ENCODE data around the gene TRPV4. TPM values are rescaled to one million over a fixed set of nuclear protein-coding genes. Genes with fewer than 3 reads are reported as not detected.

The TRPV4 gene
- total and polyA plus RNA-seq, 2 experiments from 2014 or later, result 0.66 to 1.1 TPM

DNA sequence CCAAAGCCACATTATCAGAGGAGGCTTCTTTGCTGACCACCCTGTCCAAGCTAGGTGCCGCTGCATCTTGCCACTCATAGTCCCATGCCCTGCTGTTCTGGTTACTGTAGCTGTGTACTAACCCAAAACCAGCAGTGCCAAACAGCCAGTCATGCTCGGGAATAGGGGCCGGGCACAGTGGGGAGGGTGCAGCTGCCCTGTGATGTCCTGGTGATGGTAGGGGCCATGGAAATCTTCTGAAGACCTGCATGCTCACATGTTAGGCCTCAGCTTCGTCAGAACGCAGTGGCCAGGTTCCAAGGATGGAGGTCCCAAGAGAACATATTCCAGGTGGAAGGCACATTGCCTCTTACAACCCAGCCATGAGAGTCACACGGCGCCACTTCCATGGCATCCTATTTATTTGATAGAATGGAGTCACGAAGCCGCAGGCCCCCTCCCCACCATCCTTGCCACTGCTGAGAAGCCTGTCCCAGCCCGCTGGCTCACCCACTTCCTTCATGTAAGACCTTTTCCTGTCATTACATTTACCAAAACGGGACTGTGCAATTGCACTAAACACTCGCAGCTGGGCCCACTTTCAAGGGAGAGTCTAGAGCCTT, 71.0 kb downstream of the TRPV4 start (continued):
- TF ChIP-seq, protein P1, sequence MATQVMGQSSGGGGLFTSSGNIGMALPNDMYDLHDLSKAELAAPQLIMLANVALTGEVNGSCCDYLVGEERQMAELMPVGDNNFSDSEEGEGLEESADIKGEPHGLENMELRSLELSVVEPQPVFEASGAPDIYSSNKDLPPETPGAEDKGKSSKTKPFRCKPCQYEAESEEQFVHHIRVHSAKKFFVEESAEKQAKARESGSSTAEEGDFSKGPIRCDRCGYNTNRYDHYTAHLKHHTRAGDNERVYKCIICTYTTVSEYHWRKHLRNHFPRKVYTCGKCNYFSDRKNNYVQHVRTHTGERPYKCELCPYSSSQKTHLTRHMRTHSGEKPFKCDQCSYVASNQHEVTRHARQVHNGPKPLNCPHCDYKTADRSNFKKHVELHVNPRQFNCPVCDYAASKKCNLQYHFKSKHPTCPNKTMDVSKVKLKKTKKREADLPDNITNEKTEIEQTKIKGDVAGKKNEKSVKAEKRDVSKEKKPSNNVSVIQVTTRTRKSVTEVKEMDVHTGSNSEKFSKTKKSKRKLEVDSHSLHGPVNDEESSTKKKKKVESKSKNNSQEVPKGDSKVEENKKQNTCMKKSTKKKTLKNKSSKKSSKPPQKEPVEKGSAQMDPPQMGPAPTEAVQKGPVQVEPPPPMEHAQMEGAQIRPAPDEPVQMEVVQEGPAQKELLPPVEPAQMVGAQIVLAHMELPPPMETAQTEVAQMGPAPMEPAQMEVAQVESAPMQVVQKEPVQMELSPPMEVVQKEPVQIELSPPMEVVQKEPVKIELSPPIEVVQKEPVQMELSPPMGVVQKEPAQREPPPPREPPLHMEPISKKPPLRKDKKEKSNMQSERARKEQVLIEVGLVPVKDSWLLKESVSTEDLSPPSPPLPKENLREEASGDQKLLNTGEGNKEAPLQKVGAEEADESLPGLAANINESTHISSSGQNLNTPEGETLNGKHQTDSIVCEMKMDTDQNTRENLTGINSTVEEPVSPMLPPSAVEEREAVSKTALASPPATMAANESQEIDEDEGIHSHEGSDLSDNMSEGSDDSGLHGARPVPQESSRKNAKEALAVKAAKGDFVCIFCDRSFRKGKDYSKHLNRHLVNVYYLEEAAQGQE (IDR thresholded peaks at IDR 0.05; ENCODE audit: unreplicated experiment), result no peak
- no peak for TF ChIP-seq ZNF114 (CRISPR knock-in tag; IDR thresholded peaks at IDR 0.05)
- no peak for TF ChIP-seq NANOG (IDR thresholded peaks at IDR 0.05; ENCODE audit: borderline replicate concordance)
- TF ChIP-seq STAT1 (IDR thresholded peaks at IDR 0.05; ENCODE audit: unreplicated experiment), result no peak
- TF ChIP-seq EZH2 (IDR thresholded peaks at IDR 0.05; ENCODE audit: low read depth, unreplicated experiment), result no peak
- no peak for TF ChIP-seq EZH2phosphoT487 (IDR thresholded peaks at IDR 0.05; ENCODE audit: unreplicated experiment)

DNA sequence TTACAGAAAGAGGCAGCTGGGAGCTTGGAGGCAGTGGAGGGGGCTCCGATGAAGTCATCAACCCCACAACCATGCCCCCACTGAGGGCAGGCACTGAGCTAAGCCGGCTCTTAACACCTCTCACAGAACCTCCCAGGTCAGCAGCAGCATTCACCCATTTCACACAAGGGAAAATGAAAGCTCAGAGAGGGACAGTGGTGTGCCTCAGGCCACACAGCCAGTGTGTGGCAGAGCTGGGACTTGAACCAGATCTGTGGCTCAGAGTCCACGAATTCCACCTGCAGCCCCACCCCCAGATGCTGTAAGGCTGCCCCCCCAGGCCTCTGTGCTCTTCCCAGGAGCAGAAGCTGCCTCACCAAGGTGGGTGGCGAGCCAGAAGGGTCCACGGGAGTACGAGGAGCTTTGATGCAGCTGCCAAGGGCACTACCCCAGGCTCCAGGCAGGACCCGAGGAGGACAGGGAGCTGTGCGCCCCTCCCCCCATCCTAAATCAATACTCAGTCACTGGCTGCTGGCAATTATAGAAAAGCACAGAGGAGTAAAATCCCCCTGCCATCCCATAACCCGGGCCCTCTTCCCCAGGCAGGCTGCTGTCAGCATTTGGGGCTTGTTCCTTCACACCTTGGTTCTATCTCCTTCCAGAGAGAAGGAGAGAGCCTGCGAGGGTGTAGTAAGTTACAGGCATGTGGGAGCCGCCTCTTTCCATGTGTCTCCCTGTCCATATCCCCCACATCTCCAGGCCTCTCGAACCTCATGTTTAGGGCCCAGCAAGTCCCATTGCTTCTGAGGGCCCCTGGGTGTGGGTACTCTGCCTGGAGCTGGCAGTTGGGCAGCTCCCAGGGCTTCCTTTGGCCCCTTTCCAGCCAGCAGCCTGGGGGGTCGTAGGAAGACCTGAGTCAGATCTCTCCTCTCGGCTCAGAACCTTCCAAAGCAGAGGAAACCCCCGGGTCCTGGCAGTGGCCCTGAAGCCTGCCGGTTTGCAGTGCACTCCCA, 72.0 kb downstream of the TRPV4 start:
- H3K9me3 Mint-ChIP-seq, result peaks cover 5% of the 10 kb centered on the region; the same call in 2 of the 3 replicates
- Histone ChIP-seq H2AFZ (no peak overlapping the region), H4K20me1 (replicated peaks; ENCODE audit: insufficient read depth) (no peaks in the 10 kb centered on the region), H3K79me2 (replicated peaks; ENCODE audit: insufficient read depth) (no peaks in the 10 kb centered on the region), H3K27me3 (ENCODE audit: insufficient read depth) (no peaks in the 10 kb centered on the region), H3K36me3 (ENCODE audit: insufficient read depth) (no peaks in the 10 kb centered on the region), H3K4me3 (no peak overlapping the region), H3K9me2 (ENCODE audit: insufficient read depth) (no peaks in the 10 kb centered on the region), H3K27ac (ENCODE audit: low read depth) (no peak overlapping the region), H3F3A (replicated peaks; ENCODE audit: low read depth) (no peaks in the 10 kb centered on the region), H3K4me1 (ENCODE audit: insufficient read depth) (peaks cover 7% of the 10 kb centered on the region; the same call in 1 of the 2 replicates), H3K4me2 (no peak overlapping the region)
- DNase-seq (ENCODE audit: low spot score) (no peak), ATAC-seq (no peak)
- no peak overlapping the region for H3K27ac Mint-ChIP-seq
- H3K27me3 Mint-ChIP-seq (ENCODE audit: insufficient read depth, low read depth, poor library complexity), result peaks cover 13% of the 10 kb centered on the region
- no peaks in the 10 kb centered on the region; the same call in 2 of the 3 replicates for H3K36me3 Mint-ChIP-seq (ENCODE audit: low read depth)
- H3K4me3 Mint-ChIP-seq, result no peak overlapping the region
- peaks cover 20% of the 10 kb centered on the region for H3K4me1 Mint-ChIP-seq
- TF ChIP-seq POLR2AphosphoS5 (IDR thresholded peaks at IDR 0.05; ENCODE audit: low read depth) (no peak), ZNF331 (CRISPR knock-in tag; IDR thresholded peaks at IDR 0.05; ENCODE audit: low read depth) (no peak), NANOG (IDR thresholded peaks at IDR 0.05; ENCODE audit: borderline replicate concordance) (no peak), JUNB (IDR thresholded peaks at IDR 0.05; ENCODE audit: unreplicated experiment) (no peak), EZH2 (IDR thresholded peaks at IDR 0.05; ENCODE audit: low read depth, unreplicated experiment) (no peak)
- TF ChIP-seq, protein P2, sequence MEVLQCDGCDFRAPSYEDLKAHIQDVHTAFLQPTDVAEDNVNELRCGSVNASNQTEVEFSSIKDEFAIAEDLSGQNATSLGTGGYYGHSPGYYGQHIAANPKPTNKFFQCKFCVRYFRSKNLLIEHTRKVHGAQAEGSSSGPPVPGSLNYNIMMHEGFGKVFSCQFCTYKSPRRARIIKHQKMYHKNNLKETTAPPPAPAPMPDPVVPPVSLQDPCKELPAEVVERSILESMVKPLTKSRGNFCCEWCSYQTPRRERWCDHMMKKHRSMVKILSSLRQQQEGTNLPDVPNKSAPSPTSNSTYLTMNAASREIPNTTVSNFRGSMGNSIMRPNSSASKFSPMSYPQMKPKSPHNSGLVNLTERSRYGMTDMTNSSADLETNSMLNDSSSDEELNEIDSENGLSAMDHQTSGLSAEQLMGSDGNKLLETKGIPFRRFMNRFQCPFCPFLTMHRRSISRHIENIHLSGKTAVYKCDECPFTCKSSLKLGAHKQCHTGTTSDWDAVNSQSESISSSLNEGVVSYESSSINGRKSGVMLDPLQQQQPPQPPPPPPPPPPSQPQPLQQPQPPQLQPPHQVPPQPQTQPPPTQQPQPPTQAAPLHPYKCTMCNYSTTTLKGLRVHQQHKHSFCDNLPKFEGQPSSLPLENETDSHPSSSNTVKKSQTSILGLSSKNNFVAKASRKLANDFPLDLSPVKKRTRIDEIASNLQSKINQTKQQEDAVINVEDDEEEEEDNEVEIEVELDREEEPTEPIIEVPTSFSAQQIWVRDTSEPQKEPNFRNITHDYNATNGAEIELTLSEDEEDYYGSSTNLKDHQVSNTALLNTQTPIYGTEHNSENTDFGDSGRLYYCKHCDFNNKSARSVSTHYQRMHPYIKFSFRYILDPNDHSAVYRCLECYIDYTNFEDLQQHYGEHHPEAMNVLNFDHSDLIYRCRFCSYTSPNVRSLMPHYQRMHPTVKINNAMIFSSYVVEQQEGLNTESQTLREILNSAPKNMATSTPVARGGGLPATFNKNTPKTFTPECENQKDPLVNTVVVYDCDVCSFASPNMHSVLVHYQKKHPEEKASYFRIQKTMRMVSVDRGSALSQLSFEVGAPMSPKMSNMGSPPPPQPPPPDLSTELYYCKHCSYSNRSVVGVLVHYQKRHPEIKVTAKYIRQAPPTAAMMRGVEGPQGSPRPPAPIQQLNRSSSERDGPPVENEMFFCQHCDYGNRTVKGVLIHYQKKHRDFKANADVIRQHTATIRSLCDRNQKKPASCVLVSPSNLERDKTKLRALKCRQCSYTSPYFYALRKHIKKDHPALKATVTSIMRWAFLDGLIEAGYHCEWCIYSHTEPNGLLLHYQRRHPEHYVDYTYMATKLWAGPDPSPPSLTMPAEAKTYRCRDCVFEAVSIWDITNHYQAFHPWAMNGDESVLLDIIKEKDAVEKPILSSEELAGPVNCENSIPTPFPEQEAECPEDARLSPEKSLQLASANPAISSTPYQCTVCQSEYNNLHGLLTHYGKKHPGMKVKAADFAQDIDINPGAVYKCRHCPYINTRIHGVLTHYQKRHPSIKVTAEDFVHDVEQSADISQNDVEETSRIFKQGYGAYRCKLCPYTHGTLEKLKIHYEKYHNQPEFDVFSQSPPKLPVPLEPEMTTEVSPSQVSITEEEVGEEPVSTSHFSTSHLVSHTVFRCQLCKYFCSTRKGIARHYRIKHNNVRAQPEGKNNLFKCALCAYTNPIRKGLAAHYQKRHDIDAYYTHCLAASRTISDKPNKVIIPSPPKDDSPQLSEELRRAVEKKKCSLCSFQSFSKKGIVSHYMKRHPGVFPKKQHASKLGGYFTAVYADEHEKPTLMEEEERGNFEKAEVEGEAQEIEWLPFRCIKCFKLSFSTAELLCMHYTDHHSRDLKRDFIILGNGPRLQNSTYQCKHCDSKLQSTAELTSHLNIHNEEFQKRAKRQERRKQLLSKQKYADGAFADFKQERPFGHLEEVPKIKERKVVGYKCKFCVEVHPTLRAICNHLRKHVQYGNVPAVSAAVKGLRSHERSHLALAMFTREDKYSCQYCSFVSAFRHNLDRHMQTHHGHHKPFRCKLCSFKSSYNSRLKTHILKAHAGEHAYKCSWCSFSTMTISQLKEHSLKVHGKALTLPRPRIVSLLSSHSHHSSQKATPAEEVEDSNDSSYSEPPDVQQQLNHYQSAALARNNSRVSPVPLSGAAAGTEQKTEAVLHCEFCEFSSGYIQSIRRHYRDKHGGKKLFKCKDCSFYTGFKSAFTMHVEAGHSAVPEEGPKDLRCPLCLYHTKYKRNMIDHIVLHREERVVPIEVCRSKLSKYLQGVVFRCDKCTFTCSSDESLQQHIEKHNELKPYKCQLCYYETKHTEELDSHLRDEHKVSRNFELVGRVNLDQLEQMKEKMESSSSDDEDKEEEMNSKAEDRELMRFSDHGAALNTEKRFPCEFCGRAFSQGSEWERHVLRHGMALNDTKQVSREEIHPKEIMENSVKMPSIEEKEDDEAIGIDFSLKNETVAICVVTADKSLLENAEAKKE (CRISPR knock-in tag; IDR thresholded peaks at IDR 0.05), result no peak
- TF ChIP-seq, protein P3, sequence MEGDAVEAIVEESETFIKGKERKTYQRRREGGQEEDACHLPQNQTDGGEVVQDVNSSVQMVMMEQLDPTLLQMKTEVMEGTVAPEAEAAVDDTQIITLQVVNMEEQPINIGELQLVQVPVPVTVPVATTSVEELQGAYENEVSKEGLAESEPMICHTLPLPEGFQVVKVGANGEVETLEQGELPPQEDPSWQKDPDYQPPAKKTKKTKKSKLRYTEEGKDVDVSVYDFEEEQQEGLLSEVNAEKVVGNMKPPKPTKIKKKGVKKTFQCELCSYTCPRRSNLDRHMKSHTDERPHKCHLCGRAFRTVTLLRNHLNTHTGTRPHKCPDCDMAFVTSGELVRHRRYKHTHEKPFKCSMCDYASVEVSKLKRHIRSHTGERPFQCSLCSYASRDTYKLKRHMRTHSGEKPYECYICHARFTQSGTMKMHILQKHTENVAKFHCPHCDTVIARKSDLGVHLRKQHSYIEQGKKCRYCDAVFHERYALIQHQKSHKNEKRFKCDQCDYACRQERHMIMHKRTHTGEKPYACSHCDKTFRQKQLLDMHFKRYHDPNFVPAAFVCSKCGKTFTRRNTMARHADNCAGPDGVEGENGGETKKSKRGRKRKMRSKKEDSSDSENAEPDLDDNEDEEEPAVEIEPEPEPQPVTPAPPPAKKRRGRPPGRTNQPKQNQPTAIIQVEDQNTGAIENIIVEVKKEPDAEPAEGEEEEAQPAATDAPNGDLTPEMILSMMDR (conservative IDR thresholded peaks at IDR 0.05; ENCODE audit: low read depth in 2 of 2), result no peak

Data from GM23338 (cell line).